B cell (primary cell): ENCODE measurements around the gene TFAP2B.

Source experiments
- EZH2 ChIP-seq: IDR thresholded peaks from 2 replicates; pipeline ENCODE4 v1.6.1; 2012; ENCODE audit warnings: borderline replicate concordance, low read depth, mild to moderate bottlenecking, moderate library complexity, low read length; ENCODE audit not compliant: insufficient read depth, poor library complexity, severe bottlenecking
- TF ChIP-seq, protein P1 (sequence below): fragments of 200-600 bp; IDR thresholded peaks from one replicate; pipeline ENCODE4 v1.8.0; 2022; ENCODE audit warnings: antibody characterized with exemption, mild to moderate bottlenecking

DNA sequence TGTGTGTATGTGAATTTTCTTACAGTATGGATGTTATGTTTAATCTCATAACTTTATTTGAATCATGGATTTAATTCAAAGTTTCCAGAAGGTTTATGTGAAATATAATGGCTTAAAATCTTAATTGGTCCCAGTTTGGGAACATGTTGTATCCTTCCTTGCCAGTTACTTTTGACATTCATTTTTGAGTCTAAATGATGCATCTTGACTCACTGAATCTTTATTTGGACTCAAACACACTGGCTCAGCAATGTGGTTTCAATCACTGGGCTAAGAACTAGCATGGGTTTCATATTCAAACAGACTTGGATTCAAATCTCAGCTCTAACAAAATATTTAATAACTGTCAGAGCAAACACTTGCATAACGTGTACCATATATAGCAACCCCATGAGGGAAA, 25.9 kb upstream of the TFAP2B start:
- TF ChIP-seq, protein P1, sequence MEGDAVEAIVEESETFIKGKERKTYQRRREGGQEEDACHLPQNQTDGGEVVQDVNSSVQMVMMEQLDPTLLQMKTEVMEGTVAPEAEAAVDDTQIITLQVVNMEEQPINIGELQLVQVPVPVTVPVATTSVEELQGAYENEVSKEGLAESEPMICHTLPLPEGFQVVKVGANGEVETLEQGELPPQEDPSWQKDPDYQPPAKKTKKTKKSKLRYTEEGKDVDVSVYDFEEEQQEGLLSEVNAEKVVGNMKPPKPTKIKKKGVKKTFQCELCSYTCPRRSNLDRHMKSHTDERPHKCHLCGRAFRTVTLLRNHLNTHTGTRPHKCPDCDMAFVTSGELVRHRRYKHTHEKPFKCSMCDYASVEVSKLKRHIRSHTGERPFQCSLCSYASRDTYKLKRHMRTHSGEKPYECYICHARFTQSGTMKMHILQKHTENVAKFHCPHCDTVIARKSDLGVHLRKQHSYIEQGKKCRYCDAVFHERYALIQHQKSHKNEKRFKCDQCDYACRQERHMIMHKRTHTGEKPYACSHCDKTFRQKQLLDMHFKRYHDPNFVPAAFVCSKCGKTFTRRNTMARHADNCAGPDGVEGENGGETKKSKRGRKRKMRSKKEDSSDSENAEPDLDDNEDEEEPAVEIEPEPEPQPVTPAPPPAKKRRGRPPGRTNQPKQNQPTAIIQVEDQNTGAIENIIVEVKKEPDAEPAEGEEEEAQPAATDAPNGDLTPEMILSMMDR, result no peak
- no peak for TF ChIP-seq EZH2
